Fibroblast of skin of right biceps (primary cell): ENCODE results near the gene GALNT2.
A peak's percentile ranks its signal among the peaks of the same experiment; 100 is the strongest.

Experiments
- DNase-seq: peaks from one replicate; pipeline ENCODE4 v3.0.0-alpha.2; 2013

GALNT2 gene

DNA sequence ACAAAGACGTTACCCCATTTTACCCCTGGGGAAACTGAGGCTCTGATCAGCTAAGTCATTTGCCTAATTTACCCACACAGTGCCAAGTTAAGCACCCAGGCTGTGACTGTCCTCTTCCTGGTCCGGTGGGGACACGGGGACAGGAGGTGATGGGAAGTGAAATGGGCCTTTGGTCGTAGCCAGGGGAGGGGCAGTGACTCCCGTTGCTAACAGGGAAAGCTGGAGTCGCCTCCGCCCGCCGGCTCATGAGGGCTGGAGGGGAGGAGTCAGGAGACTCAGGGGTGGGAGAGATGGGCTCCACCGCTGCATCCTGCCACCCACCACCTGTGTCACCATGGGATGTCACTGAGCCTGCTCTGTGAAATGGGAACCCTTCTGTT lies 219.8 kb downstream of the GALNT2 start:
- no peak for DNase-seq

- DNase-seq: no peak
Measured at GRCh38 chr1:230287674-230288315, 220.8 kb downstream of the GALNT2 start.

- DNase-seq: peak; percentile 14
Measured at GRCh38 chr1:230288641-230289349, 221.8 kb downstream of the GALNT2 start.

GRCh38 chr1:230289350-230289644 lies 222.3 kb downstream of the GALNT2 start:
- no peak for DNase-seq

GRCh38 chr1:230291731-230292620 lies 224.9 kb downstream of the GALNT2 start:
- DNase-seq: no peak

DNA sequence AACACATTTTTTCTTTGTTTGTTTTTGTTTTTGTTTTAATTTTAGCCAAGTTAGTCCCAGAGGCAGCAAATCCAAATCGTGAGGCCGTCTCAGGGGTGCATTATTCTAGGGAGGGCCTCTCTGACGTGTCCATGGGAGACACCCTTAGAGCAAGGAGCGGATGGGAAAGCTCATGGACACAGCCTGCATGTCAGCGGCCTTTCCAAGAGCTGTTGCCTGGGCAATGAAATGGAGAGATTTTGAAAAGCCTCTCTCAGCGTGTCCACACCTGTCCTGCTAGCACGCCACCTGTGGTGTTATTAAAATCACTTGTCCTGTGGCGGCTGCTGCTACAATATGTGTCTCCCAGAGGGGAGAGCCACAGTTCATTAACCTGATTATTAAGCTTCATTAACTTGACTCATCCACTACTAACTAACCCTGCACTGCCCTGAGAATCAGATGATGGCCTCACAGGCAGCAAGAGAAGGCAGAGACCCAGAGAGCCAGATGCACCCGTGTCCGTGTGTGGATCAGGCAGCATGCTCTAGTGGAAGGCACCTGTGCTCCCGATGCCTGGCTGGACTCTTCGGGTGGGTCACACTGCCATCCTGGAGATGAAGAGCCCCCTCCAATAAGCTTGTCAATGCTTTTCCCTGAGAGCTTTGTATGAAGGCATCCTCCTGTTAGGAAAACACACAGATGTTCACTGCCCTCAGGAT lies 225.8 kb downstream of the GALNT2 start:
- no peak for DNase-seq

GRCh38 chr1:230293390-230293700 lies 226.3 kb downstream of the GALNT2 start:
- no peak for DNase-seq

DNA sequence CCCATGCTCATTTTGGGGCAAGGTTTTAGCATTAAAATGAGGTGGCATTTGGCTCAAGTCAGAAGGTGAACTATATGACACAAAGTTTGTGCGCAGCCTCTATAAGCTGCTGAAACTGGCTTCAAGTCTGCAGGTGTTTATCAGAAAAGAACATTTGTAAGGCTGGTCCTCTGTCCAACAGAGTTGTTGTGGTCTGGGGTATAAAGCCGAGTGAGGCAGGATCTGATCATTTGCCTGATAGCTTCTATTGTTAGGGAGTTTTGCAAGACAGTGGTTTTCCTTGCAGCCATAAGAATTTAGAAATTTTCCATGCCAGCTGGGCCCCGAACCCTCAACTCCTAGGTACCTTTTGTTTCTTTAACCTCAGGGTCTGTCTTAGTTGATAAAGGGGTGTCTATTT lies 228.3 kb downstream of the GALNT2 start:
- DNase-seq: no peak

- no peak for DNase-seq
Measured at GRCh38 chr1:230299191-230300006, 232.4 kb downstream of the GALNT2 start.

DNA sequence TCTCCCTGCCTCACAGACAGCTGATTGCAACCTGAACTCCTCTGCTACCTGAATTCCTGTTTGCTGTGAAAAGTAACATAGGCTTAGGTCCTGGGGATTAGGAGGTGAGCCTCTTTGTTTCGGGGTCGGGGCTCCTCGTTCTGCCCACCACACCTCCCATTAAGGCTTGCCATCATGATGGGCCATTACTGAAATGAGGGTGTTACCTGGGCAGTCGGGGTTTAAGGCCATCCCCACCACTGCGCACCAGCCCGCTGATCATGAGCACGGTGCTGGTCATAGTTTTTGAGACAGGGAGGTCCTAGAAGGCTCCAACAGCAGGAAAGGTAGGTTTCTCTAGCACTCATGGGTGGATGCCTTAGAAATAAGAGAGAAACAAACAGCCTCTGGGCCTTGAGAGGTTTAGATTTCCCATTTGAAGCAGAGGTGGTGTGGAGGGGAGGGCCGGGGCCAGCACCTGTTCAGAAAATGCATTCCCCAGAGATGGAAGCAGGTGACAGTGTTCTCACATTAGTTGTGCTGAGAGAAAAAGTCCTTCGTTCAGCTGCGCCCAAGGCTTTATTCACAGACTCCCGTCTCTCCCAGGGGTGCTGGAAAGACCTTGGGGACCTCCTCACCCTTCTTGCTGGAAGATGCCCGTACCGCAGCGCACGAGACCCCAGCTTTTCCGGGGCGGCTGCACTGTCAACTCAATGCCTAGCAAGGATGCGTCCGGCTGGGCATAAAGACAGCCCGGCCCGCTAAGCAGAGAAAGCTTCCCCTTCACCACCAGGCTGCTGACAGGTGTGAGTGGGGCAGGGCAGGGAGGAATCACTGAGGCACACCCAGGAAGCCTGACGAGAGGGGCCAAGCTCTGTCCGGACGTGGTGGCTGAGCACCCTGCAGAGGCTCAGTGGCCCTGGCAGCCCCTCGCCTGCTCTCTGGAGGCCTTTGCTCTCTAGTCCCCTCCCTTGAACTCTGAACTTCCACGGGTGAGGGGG lies 233.6 kb downstream of the GALNT2 start:
- no peak for DNase-seq

DNA sequence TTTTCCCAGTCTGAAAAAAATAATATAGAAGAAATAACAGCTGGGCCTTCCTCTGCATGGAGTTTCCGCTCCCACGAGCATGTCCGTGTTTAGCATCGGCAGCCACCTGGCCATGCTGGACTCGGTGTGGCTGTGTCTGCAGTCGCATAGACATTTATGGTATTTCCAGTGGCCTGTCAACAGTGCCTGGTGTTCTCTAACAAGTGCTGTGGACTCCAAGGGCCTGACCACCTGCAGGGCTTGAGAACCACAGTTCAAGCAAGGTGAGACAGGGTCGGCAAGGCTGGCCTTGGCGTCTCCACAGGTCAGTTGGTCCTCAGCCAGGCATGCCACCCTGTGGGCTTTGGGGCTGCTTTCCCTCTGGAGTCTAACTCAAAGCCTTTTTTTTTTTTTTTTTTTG lies 234.3 kb downstream of the GALNT2 start:
- no peak for DNase-seq

DNA sequence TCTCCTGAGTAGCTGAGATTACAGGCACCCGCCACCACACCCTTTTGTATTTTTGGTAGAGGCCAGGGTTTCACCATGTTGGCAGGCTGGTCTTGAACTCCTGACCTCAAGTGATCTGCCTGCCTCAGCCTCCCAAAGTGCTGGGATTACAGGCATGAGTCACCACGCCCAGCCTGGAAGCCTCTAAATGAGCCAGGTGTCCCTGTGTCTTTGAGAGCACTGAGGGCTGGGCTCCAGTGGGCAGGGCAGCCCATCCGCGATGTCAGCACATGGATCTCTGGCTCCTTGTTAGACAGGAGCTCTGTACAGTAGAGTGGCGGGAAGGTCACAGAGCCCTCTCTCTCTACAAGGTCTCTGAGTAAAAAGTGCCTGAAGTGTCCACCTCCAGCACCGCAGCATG lies 234.8 kb downstream of the GALNT2 start:
- DNase-seq: no peak

DNA sequence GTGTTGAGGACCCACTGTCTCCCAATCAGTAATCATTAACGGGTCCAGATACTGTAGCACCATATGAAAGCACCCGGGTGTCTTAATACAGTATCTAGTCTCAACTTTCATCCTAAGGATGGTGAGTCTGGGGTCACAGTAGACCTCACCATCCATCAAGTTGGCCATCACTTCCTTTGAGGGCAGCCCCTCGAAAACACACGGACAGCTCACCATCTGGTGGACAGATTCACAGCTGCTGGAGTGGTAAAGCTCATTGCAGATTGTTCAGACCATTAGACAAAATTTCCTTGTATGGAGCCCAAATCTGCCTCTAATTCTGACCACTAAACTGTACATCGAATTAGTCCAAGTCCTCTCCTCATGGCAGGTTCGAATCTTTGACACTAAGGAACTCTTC lies 236.0 kb downstream of the GALNT2 start:
- DNase-seq: no peak

GRCh38 chr1:230303822-230304221 lies 236.8 kb downstream of the GALNT2 start:
- peak; percentile 51 for DNase-seq

- no peak for DNase-seq
Measured at GRCh38 chr1:230306169-230306568, 239.1 kb downstream of the GALNT2 start.

DNA sequence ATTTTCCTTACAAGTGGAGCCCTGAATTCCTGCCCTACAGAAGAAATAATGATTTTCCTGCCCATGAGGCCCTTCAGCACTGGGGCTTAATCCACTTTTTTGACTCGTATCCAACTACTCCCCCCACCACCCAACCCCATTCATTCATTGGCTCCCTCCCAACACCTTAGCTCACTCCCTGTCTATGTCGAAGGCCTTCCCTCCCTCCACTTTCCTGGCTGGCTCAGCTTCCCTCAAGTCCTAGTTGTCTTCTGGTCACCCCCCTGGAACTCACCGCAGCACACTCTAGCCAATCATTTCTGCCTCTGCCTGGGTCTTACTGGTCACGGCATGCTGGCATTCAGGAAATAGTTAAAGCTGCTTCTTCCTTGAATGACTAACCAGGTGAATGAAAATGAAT lies 240.2 kb downstream of the GALNT2 start:
- DNase-seq: peak; percentile 28

GRCh38 chr1:230308039-230308438 lies 241.0 kb downstream of the GALNT2 start:
- peak; percentile 73 for DNase-seq

GRCh38 chr1:230308821-230309220 lies 241.8 kb downstream of the GALNT2 start:
- no peak for DNase-seq

DNA sequence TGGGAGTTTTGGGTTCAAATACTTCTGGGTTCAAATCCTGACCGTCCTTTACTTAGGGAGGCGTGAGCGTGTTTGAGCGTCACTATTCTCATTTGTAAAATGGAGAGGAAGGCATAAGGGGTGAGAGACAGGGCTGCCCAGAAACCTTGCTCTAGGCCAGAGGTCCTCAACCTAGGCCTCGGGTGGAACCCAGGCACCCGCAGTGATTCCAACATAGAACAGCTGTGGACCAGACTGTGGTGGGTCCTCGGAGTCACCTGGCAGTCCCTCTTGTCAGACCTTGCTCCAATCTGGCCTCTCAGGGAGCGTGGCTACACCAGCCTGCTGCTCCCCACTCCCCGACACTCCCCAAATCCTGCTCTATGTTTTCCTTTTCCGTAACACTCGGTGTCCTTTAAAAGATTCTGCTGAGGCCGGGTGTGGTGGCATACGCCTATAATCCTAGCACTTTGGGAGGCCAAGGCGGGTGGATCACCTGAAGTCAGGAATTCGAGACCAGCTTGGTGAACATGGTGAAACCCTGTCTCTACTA lies 242.7 kb downstream of the GALNT2 start:
- DNase-seq: no peak

DNA sequence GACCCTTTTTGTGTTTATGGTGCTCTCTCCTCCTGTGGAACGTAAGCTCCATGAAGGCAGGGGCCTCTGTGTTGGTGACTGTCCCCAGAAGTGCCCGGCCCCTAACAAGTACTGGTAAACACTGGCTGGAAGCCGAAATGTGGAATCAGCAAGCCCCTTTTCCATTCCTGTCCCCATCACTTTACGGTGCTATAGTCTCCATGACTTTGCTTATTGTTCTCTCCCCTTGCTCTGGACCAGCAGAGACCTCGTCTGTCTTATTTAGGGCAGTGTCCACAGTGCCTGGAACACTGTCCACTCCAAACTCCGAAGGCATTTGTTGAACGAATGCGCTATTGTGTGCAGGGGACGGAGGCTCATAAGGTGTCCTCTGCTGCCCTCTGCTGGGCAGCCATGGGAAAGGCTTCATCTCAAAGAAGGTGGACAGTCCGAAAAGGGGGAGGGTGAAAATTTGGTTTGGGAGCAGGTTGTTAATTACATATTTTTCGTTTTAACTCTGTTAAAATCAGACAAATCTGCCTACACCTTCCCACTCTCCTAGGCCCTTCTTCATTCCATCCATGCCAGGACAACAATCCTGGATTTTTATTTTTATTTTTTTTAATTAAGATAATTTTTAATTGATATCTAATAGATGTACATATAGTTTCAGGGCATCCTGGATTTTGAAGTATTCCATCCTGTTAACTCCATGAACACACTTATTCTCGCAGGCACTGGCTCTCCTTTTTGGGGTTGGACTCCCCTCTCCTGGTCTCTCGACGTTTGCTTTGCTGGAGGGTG lies 243.5 kb downstream of the GALNT2 start:
- peak; percentile 64 for DNase-seq
